ENCODE results near the gene AKNA. TPM values are rescaled to one million over a fixed set of nuclear protein-coding genes. Genes with fewer than 3 reads are reported as not detected.

Gene AKNA
- total and polyA plus RNA-seq, 2 donors from 2014 or later, result 6.1 to 52.1 TPM

DNA sequence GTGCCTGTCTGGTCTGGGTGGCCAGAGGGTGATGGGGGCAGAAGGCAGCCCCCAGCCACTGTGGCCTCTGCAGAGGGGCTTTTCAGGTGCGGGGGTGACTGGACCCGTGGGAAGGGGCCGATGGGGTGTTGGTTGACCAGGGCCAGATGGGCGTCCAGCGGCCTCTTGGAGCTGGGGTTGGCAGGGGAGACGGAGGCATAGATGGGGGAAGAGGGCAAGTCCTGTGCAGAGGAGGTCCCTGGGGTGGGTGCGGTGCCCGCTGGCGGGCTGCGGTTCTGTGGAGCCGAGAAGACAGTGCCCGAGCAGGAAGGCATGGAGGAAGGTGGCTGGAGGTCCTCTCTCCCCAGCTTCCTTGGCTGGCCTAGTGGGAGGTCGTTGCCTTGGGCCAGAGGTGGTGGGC is 18.7 kb upstream of the AKNA start:
- Histone ChIP-seq H3K36me3 (ENCODE audit: control insufficient read depth in 2 of 3, insufficient read depth in 3 of 3, low read length in 3 of 3) (no peaks in the 10 kb centered on the region), H3K27ac (ENCODE audit: low read depth in 2 of 2, low read length in 2 of 2) (no peak overlapping the region), H3K4me3 (ENCODE audit: low read length in 3 of 3) (no peak overlapping the region), H3K27me3 (ENCODE audit: control insufficient read depth, insufficient read depth, low read length) (no peaks in the 10 kb centered on the region), H3K9me3 (ENCODE audit: control insufficient read depth in 2 of 3, insufficient read depth in 1 of 3, low read length in 3 of 3) (no peaks in the 10 kb centered on the region), H3K9ac (ENCODE audit: low read length in 3 of 3) (no peak overlapping the region), H3K4me1 (ENCODE audit: control insufficient read depth in 2 of 3, insufficient read depth in 2 of 3, low read depth in 1 of 3, low read length in 3 of 3) (no peaks in the 10 kb centered on the region)
- TF ChIP-seq, protein P1, sequence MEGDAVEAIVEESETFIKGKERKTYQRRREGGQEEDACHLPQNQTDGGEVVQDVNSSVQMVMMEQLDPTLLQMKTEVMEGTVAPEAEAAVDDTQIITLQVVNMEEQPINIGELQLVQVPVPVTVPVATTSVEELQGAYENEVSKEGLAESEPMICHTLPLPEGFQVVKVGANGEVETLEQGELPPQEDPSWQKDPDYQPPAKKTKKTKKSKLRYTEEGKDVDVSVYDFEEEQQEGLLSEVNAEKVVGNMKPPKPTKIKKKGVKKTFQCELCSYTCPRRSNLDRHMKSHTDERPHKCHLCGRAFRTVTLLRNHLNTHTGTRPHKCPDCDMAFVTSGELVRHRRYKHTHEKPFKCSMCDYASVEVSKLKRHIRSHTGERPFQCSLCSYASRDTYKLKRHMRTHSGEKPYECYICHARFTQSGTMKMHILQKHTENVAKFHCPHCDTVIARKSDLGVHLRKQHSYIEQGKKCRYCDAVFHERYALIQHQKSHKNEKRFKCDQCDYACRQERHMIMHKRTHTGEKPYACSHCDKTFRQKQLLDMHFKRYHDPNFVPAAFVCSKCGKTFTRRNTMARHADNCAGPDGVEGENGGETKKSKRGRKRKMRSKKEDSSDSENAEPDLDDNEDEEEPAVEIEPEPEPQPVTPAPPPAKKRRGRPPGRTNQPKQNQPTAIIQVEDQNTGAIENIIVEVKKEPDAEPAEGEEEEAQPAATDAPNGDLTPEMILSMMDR (IDR thresholded peaks at IDR 0.05; ENCODE audit: borderline replicate concordance, extremely low read depth, insufficient read depth), result no peak
- intact Hi-C loops (cut with DNase I), result loop anchor here (5.0 to 10.0 kb wide), 2 partner anchors 246 to 608 kb away; no protein-coding TSS in a partner anchor
- DNase-seq, result no peak
- no peak for FAIRE-seq

DNA sequence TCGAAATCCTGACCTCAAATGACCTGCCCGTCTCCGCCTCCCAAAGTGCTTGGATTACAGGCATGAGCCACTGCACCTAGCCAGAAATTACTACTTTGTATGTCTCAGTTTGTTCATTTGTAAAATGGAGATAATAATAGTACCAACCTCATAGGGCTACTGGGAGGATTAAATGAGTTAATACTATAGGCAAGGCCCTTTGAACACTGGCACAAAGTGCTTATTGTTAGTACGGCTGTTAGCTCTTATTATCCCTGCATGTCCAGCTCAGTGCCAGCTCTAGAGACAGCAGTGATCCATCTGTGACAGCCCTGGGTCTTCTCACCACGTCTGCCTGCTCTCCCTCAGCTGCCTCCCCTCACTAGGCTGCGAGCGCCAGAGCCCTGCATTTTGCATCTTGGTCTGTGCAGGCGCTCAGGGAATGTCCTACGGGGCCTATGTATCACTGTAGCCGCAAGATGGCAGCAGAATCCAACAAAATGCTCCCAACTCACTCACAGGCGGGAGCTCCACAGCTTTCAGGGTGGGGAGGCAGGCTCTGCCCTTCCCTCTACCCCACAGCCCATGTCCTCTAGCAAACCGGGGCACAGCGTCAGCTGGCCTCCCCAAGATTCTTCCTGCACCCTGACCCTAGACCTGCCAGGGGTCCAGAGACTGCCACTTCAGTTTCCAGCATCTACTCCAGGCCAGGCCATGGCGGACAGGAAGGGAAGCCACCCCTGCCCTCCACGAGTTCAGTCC is 17.7 kb upstream of the AKNA start:
- H3K27ac ChIP-seq (ENCODE audit: low read depth in 2 of 2, low read length in 2 of 2), result no peak overlapping the region
- intact Hi-C loops (cut with DNase I), result loop anchor here (5.0 to 10.0 kb wide), 2 partner anchors 247 to 609 kb away; no protein-coding TSS in a partner anchor
- no peak for FAIRE-seq

DNA sequence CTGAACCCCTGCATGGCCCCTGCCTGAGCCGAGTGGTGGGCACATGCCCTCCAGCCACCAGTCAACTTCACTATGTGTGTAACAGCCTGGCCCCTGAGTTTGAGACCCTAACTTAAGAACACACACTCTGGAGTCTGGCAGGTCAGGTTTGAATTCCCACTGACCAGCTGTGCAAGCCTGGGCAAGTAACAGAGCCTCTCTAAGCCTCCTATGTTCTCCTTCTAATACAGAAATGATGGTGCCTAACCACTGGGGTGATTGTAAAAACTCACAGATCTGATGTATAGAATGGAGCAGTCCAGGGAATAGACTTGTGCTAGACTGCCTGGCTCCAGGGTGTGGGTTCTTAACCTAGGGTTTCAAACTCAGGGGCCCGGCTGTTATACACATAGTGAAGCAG is 16.7 kb upstream of the AKNA start:
- no peaks in the 10 kb centered on the region for H3K4me1 ChIP-seq (ENCODE audit: control insufficient read depth in 2 of 3, insufficient read depth in 2 of 3, low read depth in 1 of 3, low read length in 3 of 3)
- no peak overlapping the region for H3K9ac ChIP-seq (ENCODE audit: low read length in 3 of 3)
- FAIRE-seq (no peak), DNase-seq (no peak)
- no peak overlapping the region for H3K4me3 ChIP-seq (ENCODE audit: low read length in 3 of 3)
- TF ChIP-seq, protein P1 (IDR thresholded peaks at IDR 0.05; ENCODE audit: borderline replicate concordance, extremely low read depth, insufficient read depth), result no peak
- H3K27me3 ChIP-seq (ENCODE audit: control insufficient read depth, insufficient read depth, low read length), result no peaks in the 10 kb centered on the region
- H3K36me3 ChIP-seq (ENCODE audit: control insufficient read depth in 2 of 3, insufficient read depth in 3 of 3, low read length in 3 of 3), result no peaks in the 10 kb centered on the region
- intact Hi-C loops (cut with DNase I), result loop anchor here (10.0 kb wide), 1 partner anchor 610 kb away; no protein-coding TSS in a partner anchor
- H3K27ac ChIP-seq (ENCODE audit: low read depth in 2 of 2, low read length in 2 of 2), result no peak overlapping the region
- no peaks in the 10 kb centered on the region for H3K9me3 ChIP-seq (ENCODE audit: control insufficient read depth in 2 of 3, insufficient read depth in 1 of 3, low read length in 3 of 3)

More for the DNA sequence above, 17.7 kb upstream of the AKNA start:
- no peaks in the 10 kb centered on the region for H3K9me3 ChIP-seq (ENCODE audit: control insufficient read depth in 2 of 3, insufficient read depth in 1 of 3, low read length in 3 of 3)
- peak in 4 of 5 donors; percentile 80 to 93 (median 84) for DNase-seq
- no peaks in the 10 kb centered on the region for H3K4me1 ChIP-seq (ENCODE audit: control insufficient read depth in 2 of 3, insufficient read depth in 2 of 3, low read depth in 1 of 3, low read length in 3 of 3)
- H3K9ac ChIP-seq (ENCODE audit: low read length in 3 of 3), result no peak overlapping the region
- no peaks in the 10 kb centered on the region for H3K36me3 ChIP-seq (ENCODE audit: control insufficient read depth in 2 of 3, insufficient read depth in 3 of 3, low read length in 3 of 3)
- TF ChIP-seq, protein P1 (IDR thresholded peaks at IDR 0.05; ENCODE audit: borderline replicate concordance, extremely low read depth, insufficient read depth), result peak; percentile 82
- H3K27me3 ChIP-seq (ENCODE audit: control insufficient read depth, insufficient read depth, low read length), result no peaks in the 10 kb centered on the region
- H3K4me3 ChIP-seq (ENCODE audit: low read length in 3 of 3), result no peak overlapping the region

All from kidney (tissue), 14 donors.